ENCODE data around the gene LSM5.
A peak's percentile ranks its signal among the peaks of the same experiment; 100 is the strongest.

The LSM5 gene

GRCh38 chr7:32489788-32490126, 423 bp downstream of the LSM5 start:
- peaks cover 26% of the 10 kb centered on the region for H3K4me1 Mint-ChIP-seq
- H3K27ac Mint-ChIP-seq: peak overlapping the region; percentile 95
- TF ChIP-seq, protein P1, sequence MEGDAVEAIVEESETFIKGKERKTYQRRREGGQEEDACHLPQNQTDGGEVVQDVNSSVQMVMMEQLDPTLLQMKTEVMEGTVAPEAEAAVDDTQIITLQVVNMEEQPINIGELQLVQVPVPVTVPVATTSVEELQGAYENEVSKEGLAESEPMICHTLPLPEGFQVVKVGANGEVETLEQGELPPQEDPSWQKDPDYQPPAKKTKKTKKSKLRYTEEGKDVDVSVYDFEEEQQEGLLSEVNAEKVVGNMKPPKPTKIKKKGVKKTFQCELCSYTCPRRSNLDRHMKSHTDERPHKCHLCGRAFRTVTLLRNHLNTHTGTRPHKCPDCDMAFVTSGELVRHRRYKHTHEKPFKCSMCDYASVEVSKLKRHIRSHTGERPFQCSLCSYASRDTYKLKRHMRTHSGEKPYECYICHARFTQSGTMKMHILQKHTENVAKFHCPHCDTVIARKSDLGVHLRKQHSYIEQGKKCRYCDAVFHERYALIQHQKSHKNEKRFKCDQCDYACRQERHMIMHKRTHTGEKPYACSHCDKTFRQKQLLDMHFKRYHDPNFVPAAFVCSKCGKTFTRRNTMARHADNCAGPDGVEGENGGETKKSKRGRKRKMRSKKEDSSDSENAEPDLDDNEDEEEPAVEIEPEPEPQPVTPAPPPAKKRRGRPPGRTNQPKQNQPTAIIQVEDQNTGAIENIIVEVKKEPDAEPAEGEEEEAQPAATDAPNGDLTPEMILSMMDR (IDR thresholded peaks at IDR 0.05): no peak
- H3K4me3 Mint-ChIP-seq: peak overlapping the region; percentile 94
- H3K9me3 Mint-ChIP-seq: no peaks in the 10 kb centered on the region
- no peak for DNase-seq
- peaks cover 32% of the 10 kb centered on the region for H3K36me3 Mint-ChIP-seq (ENCODE audit: low read depth)
- H3K27me3 Mint-ChIP-seq (ENCODE audit: low read depth, poor library complexity): peaks cover 8% of the 10 kb centered on the region

GRCh38 chr7:32481921-32482320, 8.3 kb downstream of the LSM5 start:
- peaks cover 15% of the 10 kb centered on the region for H3K36me3 Mint-ChIP-seq (ENCODE audit: low read depth)
- no peak for DNase-seq
- peaks cover 8% of the 10 kb centered on the region for H3K4me1 Mint-ChIP-seq
- no peak overlapping the region for H3K27ac Mint-ChIP-seq
- H3K27me3 Mint-ChIP-seq (ENCODE audit: low read depth, poor library complexity): peaks cover 3% of the 10 kb centered on the region
- TF ChIP-seq, protein P1 (IDR thresholded peaks at IDR 0.05): no peak
- no peak overlapping the region for H3K4me3 Mint-ChIP-seq
- no peaks in the 10 kb centered on the region for H3K9me3 Mint-ChIP-seq

GRCh38 chr7:32481176-32481575, 9.0 kb downstream of the LSM5 start:
- DNase-seq: no peak
- H3K4me1 Mint-ChIP-seq: peaks cover 8% of the 10 kb centered on the region
- peaks cover 10% of the 10 kb centered on the region for H3K36me3 Mint-ChIP-seq (ENCODE audit: low read depth)
- H3K4me3 Mint-ChIP-seq: no peak overlapping the region
- peaks cover 3% of the 10 kb centered on the region for H3K27me3 Mint-ChIP-seq (ENCODE audit: low read depth, poor library complexity)
- peak overlapping the region; percentile 34 for H3K27ac Mint-ChIP-seq
- no peaks in the 10 kb centered on the region for H3K9me3 Mint-ChIP-seq
- TF ChIP-seq, protein P1 (IDR thresholded peaks at IDR 0.05): no peak

DNA sequence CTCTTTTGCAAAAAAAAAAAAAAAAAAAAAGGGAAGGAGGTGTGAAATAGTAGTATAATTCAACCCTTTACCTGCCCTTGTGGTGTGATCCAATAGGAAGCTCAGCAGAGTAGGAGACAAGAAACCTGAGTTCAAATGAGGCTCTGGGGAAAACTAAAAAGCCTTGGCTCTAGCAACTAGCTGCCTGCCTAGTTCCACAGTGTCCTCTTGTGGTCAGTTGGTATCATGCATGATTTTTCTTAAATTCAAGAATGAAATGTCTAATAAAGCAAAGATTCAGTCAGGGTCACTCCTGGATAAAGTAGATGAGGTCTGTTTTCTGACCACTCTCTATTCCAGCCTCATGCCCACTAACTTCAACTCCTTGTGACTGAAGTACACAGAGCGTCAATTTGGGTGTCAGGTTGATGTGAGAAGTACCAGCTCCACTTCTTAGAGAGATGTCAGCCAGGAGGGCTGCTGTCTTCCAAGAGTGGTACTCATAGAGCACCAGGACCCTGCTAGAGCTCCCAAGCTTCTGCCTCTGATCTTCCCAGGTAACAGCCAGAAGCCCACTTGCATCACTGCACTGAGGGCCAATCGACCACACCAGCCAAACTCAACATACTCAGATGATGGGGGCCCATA, 10.5 kb downstream of the LSM5 start:
- Mint-ChIP-seq H3K9me3 (no peaks in the 10 kb centered on the region), H3K36me3 (ENCODE audit: low read depth) (no peaks in the 10 kb centered on the region), H3K4me3 (no peak overlapping the region), H3K4me1 (peaks cover 8% of the 10 kb centered on the region), H3K27me3 (ENCODE audit: low read depth, poor library complexity) (peaks cover 7% of the 10 kb centered on the region), H3K27ac (no peak overlapping the region)
- no peak for DNase-seq
- TF ChIP-seq, protein P1 (IDR thresholded peaks at IDR 0.05): peak; percentile 92

- no peaks in the 10 kb centered on the region for H3K9me3 Mint-ChIP-seq
- no peak overlapping the region for H3K27ac Mint-ChIP-seq
- H3K36me3 Mint-ChIP-seq (ENCODE audit: low read depth): no peaks in the 10 kb centered on the region
- TF ChIP-seq, protein P1 (IDR thresholded peaks at IDR 0.05): no peak
- H3K4me1 Mint-ChIP-seq: peaks cover 8% of the 10 kb centered on the region
- no peak for DNase-seq
- H3K27me3 Mint-ChIP-seq (ENCODE audit: low read depth, poor library complexity): peaks cover 11% of the 10 kb centered on the region
- no peak overlapping the region for H3K4me3 Mint-ChIP-seq
Measured at GRCh38 chr7:32477649-32477980, 12.6 kb downstream of the LSM5 start.
